Body of pancreas (tissue), 4 donors: ENCODE results near the gene LBX1.

Experiments used
- CTCF ChIP-seq, 7 experiments: fragments of 450-650 bp in 4 of 7; fragments of 200-600 bp in 3 of 7; sonication (generic) in 3 of 7; IDR thresholded peaks; one replicate each; pipeline ENCODE4 v1.5.1; 2016 to 2019; ENCODE audit warnings: antibody characterized with exemption in 7 of 7
- POLR2A ChIP-seq, 3 donors: fragments of 450-650 bp; IDR thresholded peaks; one replicate each; pipeline ENCODE4 v1.6.1; 2016; ENCODE audit warnings: antibody characterized with exemption in 3 of 3, mild to moderate bottlenecking in 2 of 3

GRCh38 chr10:101238732-101239105 lies 9.5 kb upstream of the LBX1 start:
- peak; percentile 15 to 55 (median 44) for TF ChIP-seq CTCF (IDR thresholded peaks at IDR 0.05)
- no peak for TF ChIP-seq POLR2A (IDR thresholded peaks at IDR 0.05)
